H7 (cell line): Measurements from ENCODE around the gene AGO4. TPM values are rescaled to one million over a fixed set of nuclear protein-coding genes. Genes with fewer than 3 reads are reported as not detected.

ENCODE experiments used
- DNase-seq: peaks from one replicate; pipeline ENCODE4 v3.0.0; 2012
- H3K27me3 ChIP-seq: 2 replicates; pipeline ENCODE4 v1.6.0; 2011; ENCODE audit warnings: mild to moderate bottlenecking, low read length; ENCODE audit not compliant: control insufficient read depth, insufficient read depth
- H3K36me3 ChIP-seq: replicated peaks from 2 replicates; pipeline ENCODE4 v1.5.1; 2011; ENCODE audit warnings: low read length; ENCODE audit not compliant: control insufficient read depth, insufficient read depth
- H3K4me3 ChIP-seq: 2 replicates; pipeline ENCODE4 v1.5.1; 2011; ENCODE audit warnings: low read depth, mild to moderate bottlenecking, control low read depth, low read length, moderate library complexity; ENCODE audit not compliant: insufficient read depth
- total RNA-seq: library from RNA; depleted of rRNA; stranded (reverse); fragments of >200 nt; shearing (Covaris generic); gene quantifications from 2 replicates; pipeline ENCODE4 v1.2.3, GENCODE V29; 2014

AGO4 gene
- total RNA-seq, 1 experiment from 2014 or later = 8.3 TPM

DNA sequence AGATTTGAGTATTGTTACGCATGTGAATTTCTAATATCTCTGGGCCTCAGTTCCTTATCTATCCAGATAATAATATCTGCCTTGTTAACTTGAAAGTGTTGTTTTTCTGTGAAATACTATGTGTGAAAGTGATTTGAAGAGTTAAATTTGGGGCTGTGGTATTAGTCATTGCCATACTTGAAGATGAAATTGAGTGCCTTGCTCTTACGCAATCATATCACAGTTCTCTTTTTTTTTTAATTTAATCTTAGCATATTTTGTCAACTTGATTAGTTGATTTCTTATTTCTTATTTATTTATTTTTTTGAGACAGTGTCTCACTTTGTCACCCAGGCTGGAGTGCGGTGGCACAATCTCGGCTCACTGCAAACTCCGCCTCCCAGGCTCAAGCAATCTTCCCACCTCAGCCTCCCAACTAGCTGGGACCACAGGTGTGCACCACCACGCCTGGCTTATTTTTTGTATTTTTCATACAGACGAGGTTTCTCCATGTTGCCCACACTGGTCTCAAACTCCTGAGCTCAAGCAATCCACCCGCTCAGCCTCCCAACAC is 31.0 kb downstream of the AGO4 start:
- no peaks in the 10 kb centered on the region for H3K27me3 ChIP-seq
- peaks cover 5% of the 10 kb centered on the region for H3K36me3 ChIP-seq
- H3K4me3 ChIP-seq = no peak overlapping the region
- no peak for DNase-seq

DNA sequence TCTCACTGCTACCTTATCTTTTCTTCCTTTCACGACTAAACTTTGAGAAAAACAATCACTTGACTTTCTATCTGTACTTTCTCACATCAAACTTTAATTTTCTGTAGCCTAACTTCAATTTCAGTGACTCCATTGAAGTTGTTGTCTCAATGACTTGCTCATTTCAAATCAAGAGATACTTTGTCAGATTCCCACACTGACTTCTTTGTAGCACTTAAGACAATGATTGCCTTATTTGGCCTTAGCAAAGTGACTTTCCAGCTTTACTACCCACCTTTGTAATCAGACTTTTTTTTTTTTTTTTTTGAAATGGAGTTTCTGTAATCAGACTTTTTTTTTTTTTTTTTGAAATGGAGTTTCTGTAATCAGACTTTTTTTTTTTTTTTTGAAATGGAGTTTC is 37.0 kb downstream of the AGO4 start:
- H3K27me3 ChIP-seq = no peaks in the 10 kb centered on the region
- peaks cover 1% of the 10 kb centered on the region; the same call in 1 of the 2 replicates for H3K36me3 ChIP-seq
- H3K4me3 ChIP-seq = no peak overlapping the region
- no peak for DNase-seq

DNA sequence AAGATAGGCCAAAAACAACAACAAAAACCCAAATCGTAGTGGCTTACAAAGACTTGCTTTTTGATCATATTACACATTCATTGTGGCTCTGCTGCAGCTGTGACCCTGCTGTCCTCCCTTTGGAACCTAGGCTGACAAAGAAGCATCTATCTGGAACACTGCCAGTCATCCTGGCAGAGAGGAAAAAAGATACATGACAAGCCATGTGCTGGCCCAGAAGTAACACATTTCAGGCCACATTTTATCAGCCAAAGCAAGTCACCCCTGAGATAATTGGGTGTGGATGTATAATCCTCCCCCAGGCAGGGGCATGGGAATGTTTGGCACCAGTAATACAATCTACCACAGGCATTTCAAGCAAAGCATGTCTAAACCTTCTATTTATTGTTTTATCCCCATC is 38.0 kb downstream of the AGO4 start:
- peaks cover 1% of the 10 kb centered on the region; the same call in 1 of the 2 replicates for H3K36me3 ChIP-seq
- no peak overlapping the region for H3K4me3 ChIP-seq
- no peak for DNase-seq
- no peaks in the 10 kb centered on the region for H3K27me3 ChIP-seq

DNA sequence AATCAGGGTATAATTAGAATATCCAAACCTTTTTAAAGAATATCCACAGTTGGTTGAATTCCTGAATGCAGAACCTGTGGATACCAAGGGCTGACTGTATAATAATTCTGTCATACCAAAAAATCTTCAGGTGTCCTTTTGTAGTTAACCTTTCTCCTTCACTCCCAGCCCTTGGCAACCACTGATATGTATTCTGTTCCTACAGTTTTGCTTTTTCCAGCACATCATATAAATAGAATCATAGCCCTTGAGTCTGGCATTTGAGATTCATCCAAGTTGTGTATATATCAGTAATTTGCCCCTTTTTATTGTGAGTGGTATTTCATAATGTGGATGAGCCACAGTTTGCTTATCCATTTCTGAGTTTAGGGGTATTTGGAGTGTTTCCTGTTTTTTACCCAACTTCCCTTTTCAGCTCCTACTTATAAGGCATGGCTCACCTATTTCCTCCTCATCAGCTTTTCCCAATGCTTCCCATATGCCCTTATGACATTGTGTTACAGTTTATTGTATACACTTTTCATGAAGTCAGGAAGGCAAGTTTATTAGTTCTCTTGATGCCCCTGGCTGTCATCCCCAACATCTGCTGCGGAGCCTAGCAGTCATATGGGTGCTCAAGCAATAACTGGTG is 40.2 kb downstream of the AGO4 start:
- peaks cover 5% of the 10 kb centered on the region for H3K36me3 ChIP-seq
- H3K4me3 ChIP-seq = no peak overlapping the region
- H3K27me3 ChIP-seq = no peaks in the 10 kb centered on the region
- no peak for DNase-seq

DNA sequence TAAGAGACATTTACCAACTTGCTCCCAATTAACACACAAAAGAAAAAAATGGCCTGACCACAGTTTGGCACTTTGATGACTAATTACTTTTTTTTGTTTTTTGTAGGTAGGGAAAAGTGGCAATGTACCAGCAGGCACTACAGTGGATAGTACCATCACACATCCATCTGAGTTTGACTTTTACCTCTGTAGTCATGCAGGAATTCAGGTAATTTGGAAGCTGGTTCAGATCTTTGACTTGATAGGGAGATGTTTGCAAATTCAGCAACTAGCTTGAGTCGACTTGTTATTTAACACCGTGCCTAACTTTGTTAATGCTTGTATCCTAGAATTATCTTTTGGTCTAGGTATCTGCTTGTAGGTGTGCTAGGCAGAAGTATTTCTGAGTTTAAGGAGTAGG is 42.2 kb downstream of the AGO4 start:
- Histone ChIP-seq H3K27me3 (no peaks in the 10 kb centered on the region), H3K36me3 (peaks cover 7% of the 10 kb centered on the region), H3K4me3 (no peak overlapping the region)
- DNase-seq = no peak

DNA sequence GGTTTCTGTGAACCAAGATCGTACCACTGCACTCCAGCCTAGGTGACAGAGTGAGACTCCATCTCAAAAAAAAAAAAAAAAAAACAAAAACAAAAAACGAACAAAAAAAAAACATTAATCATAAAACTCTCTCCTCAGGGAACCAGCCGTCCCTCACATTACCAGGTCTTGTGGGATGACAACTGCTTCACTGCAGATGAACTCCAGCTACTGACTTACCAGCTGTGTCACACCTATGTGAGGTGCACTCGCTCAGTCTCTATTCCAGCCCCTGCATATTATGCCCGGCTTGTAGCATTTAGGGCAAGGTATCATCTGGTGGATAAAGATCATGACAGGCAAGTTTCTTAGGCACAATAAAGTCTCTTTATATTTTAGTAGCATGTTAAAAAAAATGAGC is 42.9 kb downstream of the AGO4 start:
- no peak overlapping the region for H3K4me3 ChIP-seq
- no peaks in the 10 kb centered on the region for H3K27me3 ChIP-seq
- no peak for DNase-seq
- H3K36me3 ChIP-seq = peaks cover 7% of the 10 kb centered on the region

DNA sequence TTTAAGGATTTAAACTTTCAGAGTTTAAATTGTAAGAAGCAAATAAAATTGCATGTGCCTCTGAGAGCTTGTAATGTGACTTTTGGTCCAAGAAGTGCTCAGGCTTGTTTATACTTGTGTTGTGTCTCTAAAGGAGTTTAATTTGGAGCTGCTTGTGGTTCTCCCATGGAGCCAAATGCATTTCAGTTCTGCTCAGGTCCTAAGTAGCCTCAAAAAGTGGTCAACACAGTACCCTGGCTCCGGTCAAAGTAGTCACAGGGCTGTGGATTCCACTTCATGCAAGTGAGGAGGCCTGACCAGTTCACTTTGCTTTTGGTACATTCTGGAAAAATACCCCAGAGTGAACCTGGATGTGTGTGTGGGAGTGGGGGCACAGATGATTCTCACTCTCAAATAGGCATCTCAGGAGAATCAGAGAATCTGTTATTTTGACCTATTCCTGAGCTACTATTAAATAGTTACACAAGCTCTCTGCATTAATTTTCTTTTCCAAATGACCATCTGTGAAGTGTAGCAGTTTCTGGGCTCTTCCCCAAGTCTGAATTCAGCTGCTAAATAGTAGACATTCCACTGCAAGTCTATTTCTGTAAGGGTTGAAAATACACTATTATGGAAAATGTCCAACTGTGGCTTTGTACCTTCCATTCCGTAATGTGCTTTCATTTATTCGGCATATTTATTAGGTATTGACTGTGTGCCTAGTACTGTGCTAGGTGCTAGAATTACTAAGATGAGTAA is 43.5 kb downstream of the AGO4 start:
- Histone ChIP-seq H3K4me3 (no peak overlapping the region), H3K27me3 (no peaks in the 10 kb centered on the region), H3K36me3 (peaks cover 7% of the 10 kb centered on the region)
- DNase-seq = no peak

DNA sequence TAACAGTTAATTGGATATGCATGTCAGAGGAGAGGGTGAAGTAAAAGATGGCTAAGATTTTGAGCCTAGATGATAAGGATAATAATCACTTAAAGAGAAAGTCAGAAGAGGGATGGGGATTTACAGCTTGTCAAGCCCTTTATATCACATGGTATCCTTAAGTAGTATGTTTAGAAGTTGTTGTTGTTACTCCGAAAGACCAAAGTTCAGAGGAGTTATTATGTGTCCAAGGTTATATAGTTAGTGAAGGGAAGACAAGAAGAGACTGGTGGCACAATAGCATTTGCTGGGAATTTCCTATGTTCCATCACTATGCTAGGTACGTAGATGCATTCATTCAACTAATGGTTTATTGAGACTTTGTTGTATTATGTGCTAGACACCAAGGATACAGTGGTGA is 44.4 kb downstream of the AGO4 start:
- peaks cover 7% of the 10 kb centered on the region for H3K36me3 ChIP-seq
- H3K27me3 ChIP-seq = no peaks in the 10 kb centered on the region
- DNase-seq = no peak
- H3K4me3 ChIP-seq = no peak overlapping the region

DNA sequence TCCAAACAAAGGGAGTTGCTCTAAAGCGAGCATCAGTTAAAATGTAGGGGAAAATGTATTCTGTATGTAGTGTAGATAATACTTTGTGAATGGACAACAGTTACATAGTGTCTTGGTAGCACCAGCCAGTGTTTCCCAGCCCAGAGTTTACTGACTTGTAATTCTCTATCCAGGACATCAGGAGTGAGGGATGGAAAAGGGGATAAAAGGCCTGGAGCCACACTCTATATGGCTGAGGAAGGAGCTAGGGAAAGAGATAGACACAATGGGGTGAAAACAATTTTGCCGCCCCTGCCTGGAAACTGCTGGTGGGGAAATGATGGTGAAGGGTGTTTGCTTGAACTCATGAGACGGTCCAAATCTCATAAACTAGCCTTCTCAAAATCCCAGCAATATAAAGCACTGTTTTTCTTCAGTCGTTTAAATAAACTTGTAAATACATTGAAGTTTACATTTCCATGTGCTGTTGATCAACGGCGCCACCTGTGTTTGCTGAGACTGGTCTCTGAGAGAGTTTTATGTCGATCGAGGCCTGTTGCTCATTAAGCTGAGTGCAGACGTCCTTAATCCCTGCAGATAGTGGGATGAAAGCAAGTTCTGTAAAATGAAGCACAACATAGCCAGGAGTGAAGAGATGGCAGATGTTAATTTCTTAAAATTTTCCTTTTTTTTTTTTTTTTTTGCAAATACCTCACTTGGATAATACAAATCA is 47.3 kb downstream of the AGO4 start:
- DNase-seq = peak; percentile 26
- Histone ChIP-seq H3K4me3 (no peak overlapping the region), H3K27me3 (no peaks in the 10 kb centered on the region), H3K36me3 (peaks cover 7% of the 10 kb centered on the region)

DNA sequence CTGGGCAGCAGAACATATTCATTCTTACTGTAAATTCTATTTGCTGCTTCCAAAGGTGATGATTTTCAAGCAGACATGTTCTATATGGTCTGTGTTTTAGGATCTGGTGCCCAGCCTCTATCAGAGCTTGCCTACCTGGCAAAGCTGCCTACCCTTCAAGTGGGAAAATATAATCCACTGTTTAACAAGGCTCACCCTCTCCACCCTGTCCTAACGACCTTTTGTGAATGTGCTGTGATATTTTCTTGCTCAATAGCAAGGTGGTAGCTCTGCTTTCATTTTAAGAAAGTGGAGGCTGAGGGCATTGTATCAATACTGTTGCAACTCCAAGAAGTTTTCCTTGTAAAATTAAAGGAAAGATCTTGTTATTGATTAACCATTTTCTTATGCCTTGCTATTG is 49.1 kb downstream of the AGO4 start:
- Histone ChIP-seq H3K4me3 (no peak overlapping the region), H3K27me3 (no peaks in the 10 kb centered on the region), H3K36me3 (peaks cover 4% of the 10 kb centered on the region)
- DNase-seq = no peak

DNA sequence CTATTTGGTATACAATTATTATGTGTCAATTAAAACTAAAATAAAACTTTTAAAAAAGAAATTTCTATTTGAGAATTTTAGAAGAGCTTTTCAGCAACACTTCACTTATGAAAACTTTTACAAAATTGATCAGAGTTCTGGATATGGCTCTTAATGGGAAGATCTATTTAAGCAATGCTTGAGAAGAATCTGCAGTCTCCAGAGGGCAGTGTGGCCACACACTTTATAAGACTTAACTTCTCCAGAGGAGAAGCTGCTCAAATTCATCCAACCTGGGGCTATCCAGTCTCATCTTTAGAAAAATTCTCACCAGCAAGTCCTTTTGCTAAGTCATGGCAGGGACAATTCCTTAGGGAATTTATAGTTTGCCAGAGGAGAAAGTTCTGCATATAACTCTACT is 50.0 kb downstream of the AGO4 start:
- Histone ChIP-seq H3K27me3 (no peaks in the 10 kb centered on the region), H3K4me3 (no peak overlapping the region), H3K36me3 (peaks cover 2% of the 10 kb centered on the region)
- no peak for DNase-seq

DNA sequence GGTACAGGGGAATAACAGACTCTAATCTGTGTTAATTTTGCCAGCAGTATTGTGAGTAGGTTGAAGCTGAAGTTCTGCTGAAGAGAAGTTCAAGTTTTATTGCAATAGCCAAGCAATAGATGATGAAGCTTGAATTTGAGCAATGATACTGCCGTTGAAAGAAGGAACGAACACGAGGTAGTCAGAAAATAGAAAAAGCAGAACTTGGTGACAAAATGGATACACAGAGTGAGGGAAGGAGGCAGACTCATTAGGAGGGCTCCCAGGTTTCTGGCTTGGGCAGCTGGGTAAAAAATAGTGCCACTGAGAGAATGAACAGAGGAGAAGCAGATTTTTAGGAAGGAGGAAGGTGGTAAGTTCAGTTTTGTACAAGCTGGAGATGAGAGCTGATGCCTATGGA is 52.9 kb downstream of the AGO4 start:
- no peak for DNase-seq
- H3K27me3 ChIP-seq = no peaks in the 10 kb centered on the region
- H3K36me3 ChIP-seq = no peaks in the 10 kb centered on the region; the same call in 1 of the 2 replicates
- no peak overlapping the region for H3K4me3 ChIP-seq

DNA sequence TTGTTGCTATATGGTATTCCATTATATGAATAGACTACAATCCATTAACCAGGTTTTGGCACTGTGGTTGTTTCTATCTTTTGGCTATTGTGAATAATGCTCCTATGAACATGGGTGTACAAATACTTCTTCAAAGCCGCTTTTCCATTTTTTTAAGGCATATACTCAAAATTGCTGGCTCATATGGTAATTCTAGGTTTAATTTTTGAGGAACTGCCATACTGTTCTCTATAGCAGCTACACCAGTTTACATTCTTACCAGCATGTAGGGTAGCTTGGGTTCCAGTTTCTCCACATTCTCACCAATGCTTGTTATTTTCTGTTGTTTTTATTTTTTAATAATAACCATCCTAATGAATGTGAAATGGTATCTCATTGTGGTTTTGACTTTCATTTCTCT is 55.3 kb downstream of the AGO4 start:
- DNase-seq = no peak
- no peaks in the 10 kb centered on the region for H3K27me3 ChIP-seq

DNA sequence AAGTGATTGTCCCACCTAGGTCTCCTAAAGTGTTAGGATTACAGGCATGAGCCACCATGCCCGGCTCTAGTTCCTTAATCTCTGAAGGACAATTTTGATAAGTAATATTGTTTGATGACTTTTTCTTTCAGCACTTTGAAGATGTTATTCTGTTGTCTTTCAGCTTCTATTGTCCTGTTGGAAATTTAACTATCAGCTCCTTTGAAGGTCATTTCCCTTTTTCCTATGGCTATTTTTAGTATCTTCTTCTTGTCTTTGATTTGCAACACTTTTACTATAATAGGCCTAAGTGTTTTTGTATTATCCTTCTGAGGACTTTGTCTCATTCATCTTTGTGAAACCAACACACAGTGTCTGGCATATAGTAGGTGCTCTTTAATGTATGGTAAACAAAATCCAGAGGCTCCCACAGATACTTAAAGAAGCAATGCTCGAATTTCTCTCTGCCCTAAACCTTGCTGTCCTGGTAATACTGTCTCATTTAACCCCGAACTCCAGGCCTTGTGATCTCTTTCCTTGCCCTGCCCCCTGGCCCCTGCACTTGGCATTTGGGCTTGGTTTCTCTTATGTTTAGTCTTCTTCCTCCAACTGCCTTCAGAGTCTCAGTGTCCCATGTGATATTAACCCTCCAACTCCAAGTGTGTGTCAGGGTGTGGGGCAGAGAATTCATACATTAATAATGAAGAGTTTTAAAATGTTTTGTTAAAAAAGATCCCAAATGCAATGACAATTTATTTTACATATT is 56.2 kb downstream of the AGO4 start:
- Histone ChIP-seq H3K4me3 (no peak overlapping the region), H3K36me3 (no peaks in the 10 kb centered on the region), H3K27me3 (no peaks in the 10 kb centered on the region)
- DNase-seq = no peak

More for the DNA sequence above, 55.3 kb downstream of the AGO4 start:
- no peak overlapping the region for H3K4me3 ChIP-seq
- H3K36me3 ChIP-seq = no peaks in the 10 kb centered on the region
